H1 (cell line): ENCODE data around the gene CELF2.

Experiments used
- EZH2 ChIP-seq: fragments of 200-600 bp; sonication (generic); IDR thresholded peaks from 2 replicates; pipeline ENCODE4 v1.7.1; 2012; ENCODE audit warnings: low read depth, mild to moderate bottlenecking, moderate library complexity, low read length, inconsistent platforms; ENCODE audit not compliant: severe bottlenecking
- JUN ChIP-seq: IDR thresholded peaks from 2 replicates; pipeline ENCODE4 v1.6.1; 2011; ENCODE audit warnings: low read depth, mild to moderate bottlenecking, improper control_type of control experiment, low read length
- PHF8 ChIP-seq: fragments of 200-600 bp; sonication (generic); conservative IDR thresholded peaks from 2 replicates; pipeline ENCODE4 v1.7.1; 2012; ENCODE audit warnings: low read depth, mild to moderate bottlenecking, inconsistent platforms, low read length, moderate library complexity
- TAF1 ChIP-seq: IDR thresholded peaks from 2 replicates; pipeline ENCODE4 v1.6.1; 2011; ENCODE audit warnings: mild to moderate bottlenecking, low read depth, low read length
- YY1 ChIP-seq: IDR thresholded peaks from 2 replicates; pipeline ENCODE4 v1.6.1; 2011; ENCODE audit warnings: low read depth, mild to moderate bottlenecking, low read length
- ZNF274 ChIP-seq: IDR thresholded peaks from 2 replicates; pipeline ENCODE4 v1.7.0; 2012; ENCODE audit warnings: low read length, borderline replicate concordance; ENCODE audit errors: extremely low read depth
- TF ChIP-seq, protein P1 (sequence below): IDR thresholded peaks from 2 replicates; pipeline ENCODE4 v1.6.1; 2011; ENCODE audit warnings: low read depth, mild to moderate bottlenecking, low read length; ENCODE audit not compliant: insufficient read depth
- TF ChIP-seq, protein P2 (sequence below), 3 experiments: IDR thresholded peaks; 1 replicate in 2 of 3; 2 replicates in 1 of 3; pipeline versions ENCODE4 v1.5.1 to v1.6.1; 2011; ENCODE audit warnings: low read length in 3 of 3, mild to moderate bottlenecking in 3 of 3, inconsistent platforms in 2 of 3, low read depth in 1 of 3, moderate library complexity in 1 of 3; ENCODE audit not compliant: insufficient read depth in 1 of 3; ENCODE audit errors: control extremely low read depth in 1 of 3
- TF ChIP-seq, protein P3 (sequence below): IDR thresholded peaks from 2 replicates; pipeline ENCODE4 v1.6.1; 2012; ENCODE audit warnings: inconsistent platforms

DNA sequence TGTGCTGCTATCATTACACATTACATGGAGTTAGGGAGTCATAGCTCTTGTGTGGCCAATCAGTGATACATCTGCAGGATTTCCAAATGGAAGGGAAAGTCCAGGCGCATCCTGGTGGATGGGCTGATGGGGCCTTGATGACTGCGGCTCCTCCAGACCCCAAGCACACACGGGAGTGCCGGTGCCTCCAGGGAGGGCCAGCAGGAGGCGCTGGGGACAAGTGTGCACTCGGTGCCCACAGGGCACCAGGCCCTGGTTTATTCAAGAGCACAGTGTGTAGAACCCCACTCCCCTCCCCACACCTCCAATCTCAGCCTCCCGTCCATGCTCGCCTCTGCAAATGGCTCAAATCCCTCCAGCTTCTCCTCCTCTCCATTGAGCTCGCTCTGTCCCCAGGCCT lies 349.8 kb downstream of the CELF2 start:
- TF ChIP-seq, protein P1, sequence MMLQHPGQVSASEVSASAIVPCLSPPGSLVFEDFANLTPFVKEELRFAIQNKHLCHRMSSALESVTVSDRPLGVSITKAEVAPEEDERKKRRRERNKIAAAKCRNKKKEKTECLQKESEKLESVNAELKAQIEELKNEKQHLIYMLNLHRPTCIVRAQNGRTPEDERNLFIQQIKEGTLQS: no peak
- TF ChIP-seq TAF1: no peak
- TF ChIP-seq, protein P2, sequence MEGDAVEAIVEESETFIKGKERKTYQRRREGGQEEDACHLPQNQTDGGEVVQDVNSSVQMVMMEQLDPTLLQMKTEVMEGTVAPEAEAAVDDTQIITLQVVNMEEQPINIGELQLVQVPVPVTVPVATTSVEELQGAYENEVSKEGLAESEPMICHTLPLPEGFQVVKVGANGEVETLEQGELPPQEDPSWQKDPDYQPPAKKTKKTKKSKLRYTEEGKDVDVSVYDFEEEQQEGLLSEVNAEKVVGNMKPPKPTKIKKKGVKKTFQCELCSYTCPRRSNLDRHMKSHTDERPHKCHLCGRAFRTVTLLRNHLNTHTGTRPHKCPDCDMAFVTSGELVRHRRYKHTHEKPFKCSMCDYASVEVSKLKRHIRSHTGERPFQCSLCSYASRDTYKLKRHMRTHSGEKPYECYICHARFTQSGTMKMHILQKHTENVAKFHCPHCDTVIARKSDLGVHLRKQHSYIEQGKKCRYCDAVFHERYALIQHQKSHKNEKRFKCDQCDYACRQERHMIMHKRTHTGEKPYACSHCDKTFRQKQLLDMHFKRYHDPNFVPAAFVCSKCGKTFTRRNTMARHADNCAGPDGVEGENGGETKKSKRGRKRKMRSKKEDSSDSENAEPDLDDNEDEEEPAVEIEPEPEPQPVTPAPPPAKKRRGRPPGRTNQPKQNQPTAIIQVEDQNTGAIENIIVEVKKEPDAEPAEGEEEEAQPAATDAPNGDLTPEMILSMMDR (IDR thresholded peaks at IDR 0.05; ENCODE audit: control extremely low read depth in 1 of 3, insufficient read depth in 1 of 3, low read depth in 1 of 3, low read length in 3 of 3): peak; percentile 10 to 42 (median 33); a peak in 3 of 4 replicates
- TF ChIP-seq EZH2: no peak
- no peak for TF ChIP-seq ZNF274
- no peak for TF ChIP-seq JUN
- TF ChIP-seq, protein P3, sequence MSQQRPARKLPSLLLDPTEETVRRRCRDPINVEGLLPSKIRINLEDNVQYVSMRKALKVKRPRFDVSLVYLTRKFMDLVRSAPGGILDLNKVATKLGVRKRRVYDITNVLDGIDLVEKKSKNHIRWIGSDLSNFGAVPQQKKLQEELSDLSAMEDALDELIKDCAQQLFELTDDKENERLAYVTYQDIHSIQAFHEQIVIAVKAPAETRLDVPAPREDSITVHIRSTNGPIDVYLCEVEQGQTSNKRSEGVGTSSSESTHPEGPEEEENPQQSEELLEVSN: no peak
- TF ChIP-seq PHF8: no peak
- TF ChIP-seq YY1: no peak
